Small intestine (tissue), 7 donors: ENCODE measurements around the gene PPP1R2C. TPM values are rescaled to one million over a fixed set of nuclear protein-coding genes. Genes with fewer than 3 reads are reported as not detected.

Source experiments
- DNase-seq, 2 donors: peaks; one replicate each; pipeline versions ENCODE4 v3.0.0 to v3.0.0-alpha.2; 2013
- FAIRE-seq: peaks from 2 replicates; lab custom pipeline; 2012; peaks lifted over from hg19 to GRCh38; lab: Jason Lieb, UNC
- H3K27ac ChIP-seq, 3 donors: one replicate each; pipeline ENCODE4 v1.5.1; 2013; ENCODE audit warnings: low read length in 2 of 3, mild to moderate bottlenecking in 2 of 3, control low read depth in 1 of 3, inconsistent platforms in 1 of 3, low read depth in 1 of 3, moderate library complexity in 1 of 3
- H3K27me3 ChIP-seq, 3 donors: one replicate each; pipeline ENCODE4 v1.6.1; 2013; ENCODE audit warnings: low read length in 3 of 3, inconsistent platforms in 1 of 3; ENCODE audit not compliant: control insufficient read depth in 3 of 3, insufficient read depth in 3 of 3
- H3K36me3 ChIP-seq, 3 donors: one replicate each; pipeline ENCODE4 v1.6.1; 2013; ENCODE audit warnings: low read length in 3 of 3, inconsistent platforms in 1 of 3, low read depth in 1 of 3, mild to moderate bottlenecking in 1 of 3, moderate library complexity in 1 of 3; ENCODE audit not compliant: control insufficient read depth in 3 of 3, insufficient read depth in 2 of 3
- H3K4me1 ChIP-seq, 3 donors: one replicate each; pipeline ENCODE4 v1.6.1; 2013; ENCODE audit warnings: low read length in 2 of 3, inconsistent platforms in 1 of 3, low read depth in 1 of 3, mild to moderate bottlenecking in 1 of 3, moderate library complexity in 1 of 3; ENCODE audit not compliant: control insufficient read depth in 3 of 3, insufficient read depth in 2 of 3
- H3K4me3 ChIP-seq, 3 donors: one replicate each; pipeline ENCODE4 v1.5.1; 2013; ENCODE audit warnings: low read length in 3 of 3, control low read depth in 1 of 3, inconsistent platforms in 1 of 3, low read depth in 1 of 3, mild to moderate bottlenecking in 1 of 3, moderate library complexity in 1 of 3
- H3K9me3 ChIP-seq, 2 donors: one replicate each; pipeline ENCODE4 v1.6.1; 2013; ENCODE audit warnings: low read depth in 1 of 2, low read length in 1 of 2; ENCODE audit not compliant: control insufficient read depth in 2 of 2, insufficient read depth in 1 of 2
- WGBS, 3 donors: extraction: QIAGEN DNeasy Blood & Tissue Kit; methylation state at CpG; one replicate each; pipeline ENCODE4 v1.1.7; 2013; 5-methylcytosine and 5-hydroxymethylcytosine counted together
- polyA plus RNA-seq, 4 donors: library from polyadenylated mRNA; stranded (reverse) in 3 of 4; unstranded in 1 of 4; fragments of 200-250 nt in 3 of 4; fragments of 120-200 nt in 1 of 4; gene quantifications; one replicate each; pipeline versions ENCODE4 v1.2.1 to v1.2.3, GENCODE V29; 2013
- donor health status: healthy with polysubstance abuse.
- donor health status: control.
- donor health status: control.
- donor health status: Bipolar disorder and iron deficiency.
- donor health status: healthy.

PPP1R2C gene
- polyA plus RNA-seq, 4 donors = not detected

DNA sequence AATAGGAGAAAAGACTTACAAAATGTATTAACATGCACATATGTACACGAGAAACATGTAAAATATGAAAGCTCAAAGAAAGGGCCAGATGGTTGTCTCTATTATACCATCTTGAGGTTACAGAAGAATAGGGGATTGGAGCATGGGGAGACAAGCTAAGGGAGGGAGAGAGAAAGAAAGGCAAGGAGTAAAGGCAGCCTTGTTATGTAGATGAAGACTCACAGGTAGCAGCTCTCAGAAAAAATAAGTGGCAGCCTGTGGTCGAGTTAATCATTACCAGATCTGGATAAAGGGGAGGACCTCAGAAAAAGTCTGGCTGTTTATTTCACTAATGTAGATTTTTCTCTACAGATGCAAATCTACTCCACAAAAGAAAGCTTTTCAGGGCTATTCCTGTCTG, 26.6 kb upstream of the PPP1R2C start:
- Histone ChIP-seq H3K4me3 (no peak overlapping the region), H3K4me1 (peaks cover 0 to 6% (median 0%) of the 10 kb centered on the region in 3 donors), H3K27ac (no peak overlapping the region), H3K36me3 (no peaks in the 10 kb centered on the region), H3K9me3 (no peaks in the 10 kb centered on the region), H3K27me3 (peaks cover 0 to 2% (median 0%) of the 10 kb centered on the region in 3 donors)
- 32 to 60% (median 35%) methylated on average over 2 of the region's 2 CpGs for WGBS, 3 donors
- FAIRE-seq (no peak), DNase-seq (peak; percentile 25 to 36)

GRCh38 chrX:42803320-42803719, 25.4 kb upstream of the PPP1R2C start:
- 88 to 94% (median 91%) methylated on average over 2 of the region's 2 CpGs for WGBS, 3 donors
- FAIRE-seq (no peak), DNase-seq (no peak)
- Histone ChIP-seq H3K4me1 (peaks cover 0 to 6% (median 0%) of the 10 kb centered on the region in 3 donors), H3K36me3 (no peaks in the 10 kb centered on the region), H3K27ac (no peak overlapping the region), H3K27me3 (peaks cover 0 to 2% (median 0%) of the 10 kb centered on the region in 3 donors), H3K9me3 (no peaks in the 10 kb centered on the region), H3K4me3 (no peak overlapping the region)

GRCh38 chrX:42797651-42798269, 19.8 kb upstream of the PPP1R2C start:
- no peak for DNase-seq
- FAIRE-seq = no peak
- no peaks in the 10 kb centered on the region for H3K4me1 ChIP-seq
- no peaks in the 10 kb centered on the region for H3K9me3 ChIP-seq
- no peaks in the 10 kb centered on the region for H3K36me3 ChIP-seq
- WGBS, 3 donors = 62 to 71% (median 69%) methylated on average over 9 of the region's 9 CpGs
- H3K4me3 ChIP-seq = no peak overlapping the region
- H3K27ac ChIP-seq = no peak overlapping the region
- no peaks in the 10 kb centered on the region for H3K27me3 ChIP-seq

- Histone ChIP-seq H3K9me3 (peaks cover 0 to 7% of the 10 kb centered on the region in 2 donors), H3K4me3 (no peak overlapping the region), H3K36me3 (no peaks in the 10 kb centered on the region), H3K27ac (no peak overlapping the region), H3K4me1 (peaks cover 0 to 14% (median 0%) of the 10 kb centered on the region in 3 donors), H3K27me3 (no peaks in the 10 kb centered on the region)
- FAIRE-seq (no peak), DNase-seq (no peak)
Measured at GRCh38 chrX:42783451-42783850, 5.5 kb upstream of the PPP1R2C start.

DNA sequence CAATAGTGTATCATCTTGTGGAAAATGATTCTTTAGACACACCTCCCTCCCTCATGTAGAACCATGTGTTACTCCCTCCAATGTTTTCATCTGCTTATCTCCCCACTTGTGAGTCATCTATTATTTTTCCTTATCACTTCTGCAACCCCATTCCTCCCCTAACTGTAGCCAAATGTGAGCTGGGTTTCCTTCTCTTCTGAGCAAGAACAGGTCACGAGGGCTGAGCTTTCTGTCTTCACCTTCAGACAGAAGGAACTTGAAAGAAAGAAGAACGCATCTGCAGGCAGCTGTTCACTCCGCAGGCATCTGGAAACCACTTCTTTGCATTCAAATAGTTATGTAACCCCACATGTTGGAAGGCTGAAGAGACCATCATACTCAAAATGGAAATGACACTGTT, 1.8 kb downstream of the PPP1R2C start:
- H3K4me3 ChIP-seq = no peak overlapping the region
- no peaks in the 10 kb centered on the region for H3K36me3 ChIP-seq
- H3K9me3 ChIP-seq = peaks cover 0 to 16% of the 10 kb centered on the region in 2 donors
- H3K4me1 ChIP-seq = peaks cover 0 to 13% (median 0%) of the 10 kb centered on the region in 3 donors
- DNase-seq (peak in 1 of 2 donors; percentile 12), FAIRE-seq (no peak)
- no peaks in the 10 kb centered on the region for H3K27me3 ChIP-seq
- 25 to 45% (median 40%) methylated on average over 3 of the region's 3 CpGs for WGBS, 3 donors
- H3K27ac ChIP-seq = no peak overlapping the region

- peaks cover 0 to 7% of the 10 kb centered on the region in 2 donors for H3K9me3 ChIP-seq
Measured at GRCh38 chrX:42772874-42773273, 5.1 kb downstream of the PPP1R2C start.

GRCh38 chrX:42771506-42772335, 6.2 kb downstream of the PPP1R2C start:
- Histone ChIP-seq H3K36me3 (no peaks in the 10 kb centered on the region), H3K9me3 (peaks cover 0 to 4% of the 10 kb centered on the region in 2 donors), H3K4me3 (no peak overlapping the region), H3K4me1 (no peaks in the 10 kb centered on the region), H3K27me3 (no peaks in the 10 kb centered on the region), H3K27ac (no peak overlapping the region)
- 75 to 85% (median 81%) methylated on average over 2 of the region's 2 CpGs for WGBS, 3 donors
- FAIRE-seq (no peak), DNase-seq (no peak)

More at GRCh38 chrX:42772874-42773273, 5.1 kb downstream of the PPP1R2C start:
- FAIRE-seq = no peak
- H3K4me1 ChIP-seq = no peaks in the 10 kb centered on the region
- WGBS, 3 donors = 63 to 87% (median 64%) methylated on average over 2 of the region's 2 CpGs
- no peak overlapping the region for H3K27ac ChIP-seq
- DNase-seq = no peak
- no peaks in the 10 kb centered on the region for H3K36me3 ChIP-seq
- H3K27me3 ChIP-seq = no peaks in the 10 kb centered on the region
- no peak overlapping the region for H3K4me3 ChIP-seq

- Histone ChIP-seq H3K27ac (no peak overlapping the region), H3K4me3 (no peak overlapping the region), H3K4me1 (no peaks in the 10 kb centered on the region), H3K27me3 (no peaks in the 10 kb centered on the region), H3K36me3 (no peaks in the 10 kb centered on the region), H3K9me3 (peaks cover 0 to 4% of the 10 kb centered on the region in 2 donors)
- DNase-seq = no peak
- no peak for FAIRE-seq
- 73 to 84% (median 82%) methylated on average over 3 of the region's 3 CpGs for WGBS, 3 donors
Measured at GRCh38 chrX:42770566-42770965, 7.4 kb downstream of the PPP1R2C start.
